ENCODE data around the gene COG1. TPM values are rescaled to one million over a fixed set of nuclear protein-coding genes. Genes with fewer than 3 reads are reported as not detected.

COG1 gene
- total and polyA plus RNA-seq, 9 of the 15 experiments (the other 6 are each of a cell fraction or from before 2014, with no cell fraction given): 9.5 to 26.8 (median 12.9) TPM

DNA sequence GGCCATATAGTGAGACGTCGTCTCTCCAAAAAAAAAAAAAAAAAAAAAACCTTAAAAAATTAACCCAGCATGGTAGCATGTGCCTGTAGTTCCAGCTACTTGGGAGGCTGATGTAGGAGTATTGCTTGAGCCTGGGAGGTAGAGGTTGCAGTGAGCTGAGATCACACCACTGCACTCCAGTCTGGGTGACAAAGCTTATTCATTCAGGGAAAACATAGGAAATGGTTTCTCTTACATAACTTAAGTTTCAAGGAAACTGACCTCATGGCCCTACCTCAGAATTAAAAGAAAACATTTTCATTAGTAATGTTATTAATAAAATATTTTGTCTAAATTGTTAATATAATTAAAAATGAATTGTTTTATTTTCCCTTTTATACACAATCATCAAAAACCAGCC, 31.4 kb downstream of the COG1 start:
- in situ Hi-C loops (cut with MboI): no loop called here
- peaks cover 70% of the 10 kb centered on the region for H3K79me2 ChIP-seq (ENCODE audit: control insufficient read depth, insufficient read depth, low read length)
- no peak for TF ChIP-seq ZBTB1 (CRISPR knock-in tag; IDR thresholded peaks at IDR 0.05; ENCODE audit: borderline replicate concordance, low read depth)
- TF ChIP-seq, protein P1, sequence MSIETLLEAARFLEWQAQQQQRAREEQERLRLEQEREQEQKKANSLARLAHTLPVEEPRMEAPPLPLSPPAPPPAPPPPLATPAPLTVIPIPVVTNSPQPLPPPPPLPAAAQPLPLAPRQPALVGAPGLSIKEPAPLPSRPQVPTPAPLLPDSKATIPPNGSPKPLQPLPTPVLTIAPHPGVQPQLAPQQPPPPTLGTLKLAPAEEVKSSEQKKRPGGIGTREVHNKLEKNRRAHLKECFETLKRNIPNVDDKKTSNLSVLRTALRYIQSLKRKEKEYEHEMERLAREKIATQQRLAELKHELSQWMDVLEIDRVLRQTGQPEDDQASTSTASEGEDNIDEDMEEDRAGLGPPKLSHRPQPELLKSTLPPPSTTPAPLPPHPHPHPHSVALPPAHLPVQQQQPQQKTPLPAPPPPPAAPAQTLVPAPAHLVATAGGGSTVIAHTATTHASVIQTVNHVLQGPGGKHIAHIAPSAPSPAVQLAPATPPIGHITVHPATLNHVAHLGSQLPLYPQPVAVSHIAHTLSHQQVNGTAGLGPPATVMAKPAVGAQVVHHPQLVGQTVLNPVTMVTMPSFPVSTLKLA (conservative IDR thresholded peaks at IDR 0.05): no peak
- TF ChIP-seq SPI1 (IDR thresholded peaks at IDR 0.05; ENCODE audit: borderline replicate concordance, low read depth, low read length): no peak
- no peak for TF ChIP-seq GTF2A2 (tag; IDR thresholded peaks at IDR 0.05)
- TF ChIP-seq C11orf30 (IDR thresholded peaks at IDR 0.05; ENCODE audit: low read depth): 0 out of 2 replicates have a peak, but pooled peaks have one; percentile 10
- no CpG with 5 or more reads among the region's 2 CpGs for WGBS (ENCODE audit: insufficient coverage, low coverage, missing lambda C conversion rate)
- H3K4me3 ChIP-seq: no peak overlapping the region
- no peaks in the 10 kb centered on the region for H3K27me3 ChIP-seq (ENCODE audit: control insufficient read depth in 2 of 2, insufficient read depth in 2 of 2, low read length in 2 of 2)
- no peak overlapping the region for H3K4me2 ChIP-seq (ENCODE audit: insufficient read depth, low read length)
- ATAC-seq (no peak), DNase-seq (ENCODE audit: extremely low read depth in 1 of 4, low spot score in 3 of 4) (no peak), FAIRE-seq (no peak)
- ChIA-PET CTCF (ENCODE audit: low intra/inter-chr PET ratio) (no interaction called here), POLR2A (no interaction called here)
- no peaks in the 10 kb centered on the region for H3K9me3 ChIP-seq (replicated peaks; ENCODE audit: control insufficient read depth, insufficient read depth, low read depth, low read length)
- H3K9me1 ChIP-seq (ENCODE audit: control insufficient read depth, insufficient read depth, low read length): no peaks in the 10 kb centered on the region
- BruUV-seq (replicated peaks): no TSS peak
- H3K36me3 ChIP-seq (ENCODE audit: control insufficient read depth, insufficient read depth, low read length): peaks cover 30% of the 10 kb centered on the region
- intact Hi-C loops (cut with micrococcal nuclease): no loop called here
- H2AFZ ChIP-seq (ENCODE audit: low read depth, low read length): no peak overlapping the region
- H3K9ac ChIP-seq (ENCODE audit: insufficient read depth in 1 of 2, low read depth in 2 of 2, low read length in 2 of 2): no peak overlapping the region
- peaks cover 15% of the 10 kb centered on the region for H4K20me1 ChIP-seq (replicated peaks; ENCODE audit: control insufficient read depth, insufficient read depth, low read length)
- H3K27ac ChIP-seq (ENCODE audit: extremely low read depth, low read depth, low read length): no peak overlapping the region
- peaks cover 8 to 36% of the 10 kb centered on the region in 2 experiments for H3K4me1 ChIP-seq (replicated peaks in 1 of 2; ENCODE audit: control insufficient read depth in 2 of 2, insufficient read depth in 2 of 2, low read length in 2 of 2)

All from K562 (cell line).